ENCODE results near the gene ADGRL2. TPM values are rescaled to one million over a fixed set of nuclear protein-coding genes. Genes with fewer than 3 reads are reported as not detected.

The ADGRL2 gene
- total RNA-seq, 1 donor from 2014 or later = 270 TPM

GRCh38 chr1:81846630-81847029 is 45.9 kb downstream of the ADGRL2 start:
- peaks cover 38% of the 10 kb centered on the region for H3K4me1 Mint-ChIP-seq

GRCh38 chr1:81847063-81847462 is 46.3 kb downstream of the ADGRL2 start:
- peaks cover 39% of the 10 kb centered on the region for H3K4me1 Mint-ChIP-seq
- Histone ChIP-seq H3K4me3 (no peak overlapping the region), H2AFZ (replicated peaks) (no peak overlapping the region), H3K4me1 (peaks cover 57% of the 10 kb centered on the region), H3K27me3 (no peaks in the 10 kb centered on the region), H3K79me2 (ENCODE audit: low read depth) (peaks cover 100% of the 10 kb centered on the region), H3K9ac (no peak overlapping the region), H3K27ac (peak overlapping the region; percentile 87), H3K4me2 (peak overlapping the region; percentile 17), H3K36me3 (peaks cover 21% of the 10 kb centered on the region), H4K20me1 (ENCODE audit: low read depth) (peaks cover 79% of the 10 kb centered on the region), H3K9me3 (ENCODE audit: low read depth) (no peaks in the 10 kb centered on the region), H3F3A (ENCODE audit: low read depth) (peaks cover 68% of the 10 kb centered on the region)
- no peak for TF ChIP-seq EZH2phosphoT487 (IDR thresholded peaks at IDR 0.05)
- no peak for TF ChIP-seq CTCF (IDR thresholded peaks at IDR 0.05)
- no peak for TF ChIP-seq EZH2 (IDR thresholded peaks at IDR 0.05)
- no peak overlapping the region for H3K27ac Mint-ChIP-seq
- peaks cover 2% of the 10 kb centered on the region for H3K27me3 Mint-ChIP-seq (ENCODE audit: insufficient read depth, low read depth)
- peaks cover 2% of the 10 kb centered on the region for H3K9me3 Mint-ChIP-seq
- peaks cover 27% of the 10 kb centered on the region for H3K36me3 Mint-ChIP-seq
- DNase-seq (ENCODE audit: low spot score) = no peak
- H3K4me3 Mint-ChIP-seq = no peak overlapping the region

More at GRCh38 chr1:81846630-81847029, 45.9 kb downstream of the ADGRL2 start:
- Histone ChIP-seq H3K79me2 (ENCODE audit: low read depth) (peaks cover 100% of the 10 kb centered on the region), H4K20me1 (ENCODE audit: low read depth) (peaks cover 76% of the 10 kb centered on the region), H3K4me1 (peaks cover 53% of the 10 kb centered on the region), H3K27me3 (no peaks in the 10 kb centered on the region), H3K9me3 (ENCODE audit: low read depth) (no peaks in the 10 kb centered on the region), H3K4me2 (peak overlapping the region; percentile 17), H3F3A (ENCODE audit: low read depth) (peaks cover 71% of the 10 kb centered on the region), H3K36me3 (peaks cover 21% of the 10 kb centered on the region), H3K4me3 (no peak overlapping the region), H3K27ac (peak overlapping the region; percentile 87), H3K9ac (no peak overlapping the region), H2AFZ (replicated peaks) (no peak overlapping the region)
- no peak for DNase-seq (ENCODE audit: low spot score)
- TF ChIP-seq EZH2phosphoT487 (IDR thresholded peaks at IDR 0.05) = no peak
- TF ChIP-seq EZH2 (IDR thresholded peaks at IDR 0.05) = no peak
- no peak for TF ChIP-seq CTCF (IDR thresholded peaks at IDR 0.05)
- Mint-ChIP-seq H3K27me3 (ENCODE audit: insufficient read depth, low read depth) (peaks cover 5% of the 10 kb centered on the region), H3K9me3 (peaks cover 6% of the 10 kb centered on the region), H3K4me3 (no peak overlapping the region), H3K27ac (no peak overlapping the region), H3K36me3 (peaks cover 31% of the 10 kb centered on the region)

GRCh38 chr1:81848880-81849682 is 48.3 kb downstream of the ADGRL2 start:
- Mint-ChIP-seq H3K36me3 (peaks cover 19% of the 10 kb centered on the region), H3K9me3 (no peaks in the 10 kb centered on the region), H3K27ac (no peak overlapping the region), H3K4me3 (no peak overlapping the region), H3K4me1 (peaks cover 52% of the 10 kb centered on the region), H3K27me3 (ENCODE audit: insufficient read depth, low read depth) (no peaks in the 10 kb centered on the region)
- H2AFZ ChIP-seq (replicated peaks) = no peak overlapping the region
- peaks cover 16% of the 10 kb centered on the region for H3K36me3 ChIP-seq
- TF ChIP-seq EZH2phosphoT487 (IDR thresholded peaks at IDR 0.05) (peak; percentile 58), CTCF (IDR thresholded peaks at IDR 0.05) (no peak), EZH2 (IDR thresholded peaks at IDR 0.05) (no peak)
- H4K20me1 ChIP-seq (ENCODE audit: low read depth) = peaks cover 82% of the 10 kb centered on the region
- no peaks in the 10 kb centered on the region for H3K9me3 ChIP-seq (ENCODE audit: low read depth)
- peak; percentile 69 for DNase-seq (ENCODE audit: low spot score)
- H3K4me3 ChIP-seq = peak overlapping the region; percentile 6
- H3K79me2 ChIP-seq (ENCODE audit: low read depth) = peaks cover 100% of the 10 kb centered on the region
- peaks cover 77% of the 10 kb centered on the region for H3K4me1 ChIP-seq
- H3K9ac ChIP-seq = no peak overlapping the region
- peak overlapping the region; percentile 71 for H3K4me2 ChIP-seq
- H3K27ac ChIP-seq = peak overlapping the region; percentile 87
- H3K27me3 ChIP-seq = no peaks in the 10 kb centered on the region
- peaks cover 65% of the 10 kb centered on the region for H3F3A ChIP-seq (ENCODE audit: low read depth)

Data from neural progenitor cell (in vitro differentiated cells).